ENCODE results near the gene AHR.
"Not testable (repeated sequence)": the region's sequence is repeated elsewhere in the genome, so short reads cannot be mapped to it uniquely, and the experiment has no call there.

AHR gene

DNA sequence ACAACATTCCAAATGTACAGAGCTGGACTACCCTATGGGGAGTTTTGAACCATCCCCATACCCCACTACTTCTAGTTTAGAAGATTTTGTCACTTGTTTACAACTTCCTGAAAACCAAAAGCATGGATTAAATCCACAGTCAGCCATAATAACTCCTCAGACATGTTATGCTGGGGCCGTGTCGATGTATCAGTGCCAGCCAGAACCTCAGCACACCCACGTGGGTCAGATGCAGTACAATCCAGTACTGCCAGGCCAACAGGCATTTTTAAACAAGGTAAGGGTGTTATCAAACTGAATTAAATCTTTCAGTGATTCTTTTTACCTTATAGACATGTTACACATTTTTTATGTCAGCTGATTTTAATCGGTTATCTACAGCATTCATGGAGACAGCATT is 41.5 kb downstream of the AHR start:
- DNase-seq (ENCODE audit: low read depth), result no peak

DNA sequence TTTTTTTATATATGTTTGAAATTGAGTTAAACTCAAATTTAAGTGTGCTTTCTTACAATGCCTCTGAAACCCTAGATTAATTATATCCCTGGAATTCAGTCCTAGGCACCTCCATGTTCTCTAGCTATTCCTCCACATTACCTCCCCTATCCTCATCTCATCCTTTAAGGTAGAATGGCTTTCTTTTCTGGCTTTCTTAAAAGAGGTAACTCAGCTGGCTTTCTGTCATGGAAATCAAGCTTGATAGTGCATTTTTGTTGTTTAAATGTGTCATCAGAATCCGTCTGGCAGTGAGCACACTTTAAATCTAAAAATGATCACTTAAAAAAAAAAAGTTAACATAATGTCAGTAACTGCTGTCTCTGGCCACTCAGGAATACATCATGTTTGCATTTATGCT is 42.2 kb downstream of the AHR start:
- no peak for DNase-seq (ENCODE audit: low read depth)

DNA sequence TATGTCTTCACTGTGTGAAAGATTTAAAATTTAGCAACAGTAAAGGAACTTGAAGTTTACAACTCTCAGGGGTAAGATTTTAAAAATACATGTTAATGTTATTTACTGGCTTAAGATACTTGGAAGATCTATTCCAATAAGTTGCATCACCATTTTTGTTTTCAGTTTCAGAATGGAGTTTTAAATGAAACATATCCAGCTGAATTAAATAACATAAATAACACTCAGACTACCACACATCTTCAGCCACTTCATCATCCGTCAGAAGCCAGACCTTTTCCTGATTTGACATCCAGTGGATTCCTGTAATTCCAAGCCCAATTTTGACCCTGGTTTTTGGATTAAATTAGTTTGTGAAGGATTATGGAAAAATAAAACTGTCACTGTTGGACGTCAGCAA is 44.3 kb downstream of the AHR start:
- no peak for DNase-seq (ENCODE audit: low read depth)

DNA sequence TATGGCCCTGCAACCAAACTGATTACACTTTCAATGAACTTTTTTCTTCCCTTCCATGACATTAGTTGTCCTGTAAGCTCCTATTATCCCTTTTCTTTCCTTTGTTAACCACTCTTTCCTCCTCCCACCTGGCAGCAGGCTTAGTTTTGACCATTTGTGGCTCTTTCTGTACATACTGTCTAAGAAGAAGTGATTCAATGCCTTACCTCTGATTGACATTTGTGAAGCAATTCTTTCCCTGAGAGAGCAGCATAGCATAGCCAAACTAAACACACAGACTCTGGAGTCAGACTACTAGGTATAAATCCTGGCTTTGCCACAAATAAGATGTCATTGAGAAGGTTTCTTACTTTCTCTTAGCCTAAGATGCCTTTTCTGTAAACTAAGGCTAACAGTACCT is 48.9 kb downstream of the AHR start:
- no peak for DNase-seq (ENCODE audit: low read depth)

DNA sequence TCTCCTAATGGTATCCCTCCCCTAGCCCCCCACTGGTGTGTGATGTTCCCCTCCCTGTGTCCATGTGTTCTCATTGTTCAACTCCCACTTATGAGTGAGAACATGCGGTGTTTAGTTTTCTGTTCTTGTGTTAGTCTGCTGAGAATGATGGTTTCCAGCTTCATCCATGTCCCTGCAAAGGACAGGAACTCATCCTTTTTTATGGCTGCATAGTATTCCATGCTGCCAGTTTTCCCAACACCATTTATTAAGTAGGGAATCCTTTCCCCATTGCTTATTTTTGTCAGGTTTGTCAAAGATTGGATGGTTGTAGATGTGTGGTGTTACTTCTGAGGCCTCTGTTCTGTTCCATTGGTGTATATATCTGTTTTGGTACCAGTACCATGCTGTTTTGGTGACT is 50.5 kb downstream of the AHR start:
- DNase-seq (ENCODE audit: low read depth), result not testable (repeated sequence)

DNA sequence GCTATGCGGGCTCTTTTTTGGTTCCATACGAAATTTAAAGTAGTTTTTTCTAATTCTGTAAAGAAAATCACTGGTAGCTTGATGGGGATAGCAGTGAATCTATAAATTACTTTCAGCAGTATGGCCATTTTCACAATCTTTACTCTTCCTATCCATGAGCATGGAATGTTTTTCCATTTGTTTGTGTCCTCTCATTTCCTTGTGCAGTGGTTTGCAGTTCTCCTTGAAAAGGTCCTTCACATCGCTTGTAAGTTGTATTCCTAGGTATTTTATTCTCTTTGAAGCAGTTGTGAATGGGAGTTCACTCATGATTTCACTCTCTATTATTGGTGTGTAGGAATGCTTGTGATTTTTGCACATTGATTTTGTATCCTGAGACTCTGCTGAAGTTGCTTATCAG is 51.9 kb downstream of the AHR start:
- DNase-seq (ENCODE audit: low read depth), result not testable (repeated sequence)

DNA sequence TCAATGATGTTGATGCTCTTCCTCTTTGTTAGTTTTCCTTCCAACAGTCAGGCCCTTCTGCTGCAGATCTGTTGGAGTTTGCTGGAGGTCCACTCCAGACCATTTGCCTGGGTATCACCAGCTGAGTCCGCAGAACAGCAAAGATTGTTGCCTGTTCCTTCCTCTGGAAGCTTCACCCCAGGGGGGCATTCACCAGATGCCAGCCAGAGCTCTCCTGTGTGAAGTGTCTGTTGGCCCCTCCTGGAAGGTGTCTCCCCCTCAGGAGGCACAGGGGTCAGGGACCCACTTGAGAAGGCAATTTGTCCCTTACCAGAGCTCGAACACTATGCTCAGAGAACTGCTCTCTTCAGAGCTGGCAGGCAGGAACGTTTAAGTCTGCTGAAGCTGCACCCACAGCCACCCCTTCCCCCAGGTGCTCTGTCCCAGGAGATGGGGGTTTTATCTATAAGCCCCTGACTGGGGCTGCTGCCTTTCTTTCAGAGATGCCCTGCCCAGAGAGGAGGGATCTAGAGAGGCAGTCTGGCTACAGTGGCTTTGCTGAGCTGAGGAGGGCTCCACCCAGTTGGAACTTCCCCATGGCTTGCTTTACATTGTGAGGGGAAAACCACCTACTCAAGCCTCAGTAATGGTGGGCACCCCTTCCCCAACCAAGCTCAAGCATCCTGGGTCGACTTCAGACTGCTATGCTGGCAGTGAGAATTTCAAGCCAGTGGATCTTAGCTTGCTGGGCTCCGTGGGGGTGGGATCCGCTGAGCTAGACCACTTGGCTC is 55.4 kb downstream of the AHR start:
- not testable (repeated sequence) for DNase-seq (ENCODE audit: low read depth)

DNA sequence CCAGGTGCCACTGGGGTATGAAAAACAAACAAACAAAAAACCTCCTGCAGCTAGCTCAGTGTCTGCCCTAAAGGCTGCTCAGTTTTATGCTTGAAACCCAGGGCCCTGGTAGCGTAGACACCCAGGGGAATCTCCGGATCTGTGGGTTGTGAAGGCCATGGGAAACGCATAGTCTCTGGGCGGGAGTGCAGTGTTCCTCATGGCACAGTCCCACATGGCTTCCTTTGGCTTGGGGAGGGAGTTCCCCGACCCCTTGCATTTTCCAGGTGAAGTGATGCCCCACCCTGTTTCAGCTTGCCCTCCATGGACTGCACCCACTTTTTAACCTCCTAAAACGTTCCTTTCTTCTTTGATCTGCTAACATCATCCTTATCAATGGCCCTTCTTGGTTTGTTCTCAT is 56.0 kb downstream of the AHR start:
- no peak for DNase-seq (ENCODE audit: low read depth)

DNA sequence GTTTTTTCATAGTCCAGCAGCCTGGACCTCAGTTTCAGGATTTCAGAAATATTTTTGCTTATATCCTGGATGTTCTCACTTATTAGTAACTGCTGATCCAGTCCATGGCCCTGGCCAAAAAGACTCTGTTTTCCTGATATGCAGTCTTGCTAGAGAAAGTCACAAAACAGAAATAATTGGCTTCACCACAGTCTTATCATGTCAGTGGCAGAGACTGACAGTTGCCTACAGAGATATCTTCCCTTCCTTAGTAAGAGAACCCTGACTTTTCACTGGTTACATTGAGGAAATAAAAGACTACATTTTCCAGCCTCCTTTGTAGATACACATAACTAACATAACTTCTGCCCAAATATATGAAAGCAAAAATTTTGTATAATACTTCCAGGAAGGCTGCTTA is 56.6 kb downstream of the AHR start:
- no peak for DNase-seq (ENCODE audit: low read depth)

DNA sequence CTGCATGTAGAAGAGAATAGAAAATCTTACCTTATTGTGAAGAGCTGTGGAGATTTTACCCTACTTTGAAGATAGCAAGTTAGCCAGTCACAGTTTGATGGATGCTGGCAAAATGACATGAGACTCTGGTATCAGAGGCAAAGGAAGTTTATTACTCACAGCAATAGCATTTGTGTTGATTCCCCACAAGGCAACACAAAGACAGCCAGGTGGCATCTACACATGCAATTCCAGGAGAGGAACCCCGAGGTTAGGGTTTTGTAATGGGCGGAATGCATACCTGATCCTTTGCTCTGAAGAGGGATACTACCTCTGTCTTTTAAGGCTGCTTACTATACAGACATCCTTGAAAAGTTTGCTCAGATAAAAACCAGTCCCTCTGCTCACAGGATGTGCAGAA is 59.5 kb downstream of the AHR start:
- no peak for DNase-seq (ENCODE audit: low read depth)

DNA sequence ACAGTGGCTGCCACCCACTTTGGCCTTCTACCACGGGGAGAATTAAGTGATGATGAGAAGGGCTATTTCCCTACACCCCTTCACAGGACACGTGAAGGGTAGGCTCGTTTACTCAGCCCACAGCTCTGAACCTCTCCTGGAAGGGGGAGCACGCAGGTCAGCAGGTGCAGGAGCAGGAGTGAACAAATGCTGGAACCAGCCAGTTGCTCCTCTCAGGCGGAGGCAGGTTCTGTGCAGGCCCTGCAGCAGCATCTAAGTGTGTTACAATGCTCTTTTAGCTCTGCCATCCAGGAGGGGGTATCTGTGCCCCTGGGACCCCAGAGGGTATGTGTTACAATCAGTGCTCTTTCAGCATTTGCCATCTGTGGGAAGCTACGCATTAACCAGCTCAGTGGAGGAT is 61.2 kb downstream of the AHR start:
- no peak for DNase-seq (ENCODE audit: low read depth)

DNA sequence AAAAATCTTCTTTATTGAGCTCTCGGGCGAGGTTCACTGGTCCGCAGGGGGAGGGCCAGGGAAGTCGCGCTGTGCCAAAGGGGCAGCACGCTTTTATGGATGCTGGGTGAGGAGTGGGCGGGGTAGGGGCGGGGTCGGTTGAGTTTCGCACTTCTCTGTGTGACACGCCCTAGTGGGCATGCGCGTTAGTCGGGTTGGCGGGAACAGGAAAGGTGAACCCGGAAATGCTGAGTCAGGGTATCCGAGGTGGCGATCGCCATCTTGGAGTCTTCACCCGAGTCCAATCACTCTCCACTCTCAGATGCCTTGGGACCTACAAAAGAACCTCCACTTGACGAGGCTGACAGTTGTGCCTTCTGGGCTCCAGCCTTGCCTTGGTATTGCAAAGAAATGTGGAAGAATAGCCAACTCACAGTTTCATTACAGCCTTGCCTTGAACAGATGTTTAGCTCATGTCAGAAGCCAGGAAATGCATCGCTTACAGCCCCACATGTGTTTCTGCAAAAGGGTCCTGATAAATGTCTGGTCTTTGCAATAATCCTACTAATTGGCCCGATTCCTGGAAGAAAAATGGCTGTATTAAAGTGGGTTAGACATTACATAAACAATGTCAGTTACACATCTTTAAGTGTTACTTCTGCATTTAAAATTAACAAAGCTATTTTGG is 64.1 kb downstream of the AHR start:
- no peak for DNase-seq (ENCODE audit: low read depth)

DNA sequence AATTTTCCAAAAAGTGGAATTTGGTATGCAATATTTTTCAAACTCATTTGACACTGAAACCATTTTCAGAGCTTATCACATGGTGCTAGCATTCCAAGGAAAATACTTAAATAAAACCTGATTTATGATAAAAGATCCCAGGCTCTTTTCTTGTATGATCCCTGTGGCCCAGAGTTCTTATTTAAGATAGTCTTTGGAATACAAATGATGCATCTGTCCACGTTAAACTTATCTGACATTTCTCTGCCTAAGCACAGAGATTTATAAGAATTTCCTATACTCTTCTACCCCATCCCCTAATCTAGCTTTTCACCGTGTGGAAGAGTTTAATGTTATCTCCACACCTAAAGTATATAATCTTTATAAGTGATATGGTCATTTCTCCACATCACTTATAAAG is 66.2 kb downstream of the AHR start:
- DNase-seq (ENCODE audit: low read depth), result no peak

DNA sequence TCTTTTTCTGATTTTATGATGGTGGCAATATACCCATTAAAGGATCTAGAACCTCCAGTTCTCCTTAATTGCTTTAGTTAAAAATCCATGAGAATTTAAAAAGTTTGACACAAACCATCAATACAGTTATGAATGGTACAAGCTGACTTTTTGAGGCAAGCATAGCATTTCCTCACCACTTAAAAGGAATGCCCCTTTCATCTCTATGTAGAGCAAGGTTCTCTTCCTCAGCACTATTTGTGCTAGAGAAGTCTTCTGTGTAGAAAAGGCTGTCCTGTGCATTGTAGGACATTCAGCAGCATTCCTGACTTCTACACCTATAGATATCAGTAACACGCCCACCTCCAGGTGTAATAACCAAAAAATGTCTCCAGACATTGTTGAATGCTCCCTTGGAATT is 67.3 kb downstream of the AHR start:
- no peak for DNase-seq (ENCODE audit: low read depth)

DNA sequence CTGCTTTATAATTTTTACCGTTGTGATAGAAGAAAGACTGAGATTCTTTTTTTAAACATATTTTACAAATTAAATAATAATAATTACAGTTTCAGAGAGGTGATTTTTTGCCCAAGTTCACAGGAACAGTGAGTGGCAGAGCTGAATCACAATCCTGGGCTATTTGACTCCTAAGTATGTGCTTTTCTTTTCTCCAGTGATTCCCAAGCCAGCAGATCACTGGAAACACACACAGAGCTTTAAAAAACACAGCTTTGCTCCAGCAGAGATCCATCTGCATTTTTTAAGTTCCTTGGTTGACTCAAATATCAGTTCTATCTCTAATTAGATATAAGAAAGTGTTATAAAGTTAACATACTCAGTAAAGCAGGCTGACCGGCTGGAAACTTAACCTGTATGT is 69.0 kb downstream of the AHR start:
- no peak for DNase-seq (ENCODE audit: low read depth)

DNA sequence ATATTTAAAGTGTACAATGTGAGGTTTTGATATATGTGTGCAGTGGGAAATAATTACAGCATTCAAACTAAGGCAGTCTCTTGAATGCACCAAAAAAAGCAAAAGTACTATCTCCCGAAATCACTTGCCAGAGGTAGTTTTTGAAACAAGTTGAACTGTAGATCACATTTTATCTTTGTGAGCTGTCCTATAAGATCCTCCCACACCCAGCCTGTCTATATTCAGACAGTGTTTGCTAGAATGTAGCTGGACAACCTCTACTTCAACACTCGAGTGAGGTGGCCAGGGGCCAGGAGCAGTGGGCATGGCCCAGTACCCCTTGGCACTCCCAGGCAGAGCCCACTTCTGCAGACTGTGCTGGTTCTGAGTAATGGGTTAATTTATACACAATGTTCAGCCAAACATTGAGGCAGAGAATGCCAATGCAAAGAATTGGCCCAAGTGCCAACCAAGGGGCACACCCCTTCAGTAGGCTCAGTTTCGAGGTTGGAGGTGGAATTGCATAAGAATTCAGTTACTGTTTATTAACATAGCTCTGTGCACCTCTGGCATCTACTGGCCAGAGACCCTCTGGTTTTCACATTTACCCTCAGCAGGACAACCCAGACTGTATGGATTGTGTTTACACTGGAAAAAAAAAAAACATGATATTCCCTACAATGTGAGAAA is 70.5 kb downstream of the AHR start:
- no peak for DNase-seq (ENCODE audit: low read depth)

DNA sequence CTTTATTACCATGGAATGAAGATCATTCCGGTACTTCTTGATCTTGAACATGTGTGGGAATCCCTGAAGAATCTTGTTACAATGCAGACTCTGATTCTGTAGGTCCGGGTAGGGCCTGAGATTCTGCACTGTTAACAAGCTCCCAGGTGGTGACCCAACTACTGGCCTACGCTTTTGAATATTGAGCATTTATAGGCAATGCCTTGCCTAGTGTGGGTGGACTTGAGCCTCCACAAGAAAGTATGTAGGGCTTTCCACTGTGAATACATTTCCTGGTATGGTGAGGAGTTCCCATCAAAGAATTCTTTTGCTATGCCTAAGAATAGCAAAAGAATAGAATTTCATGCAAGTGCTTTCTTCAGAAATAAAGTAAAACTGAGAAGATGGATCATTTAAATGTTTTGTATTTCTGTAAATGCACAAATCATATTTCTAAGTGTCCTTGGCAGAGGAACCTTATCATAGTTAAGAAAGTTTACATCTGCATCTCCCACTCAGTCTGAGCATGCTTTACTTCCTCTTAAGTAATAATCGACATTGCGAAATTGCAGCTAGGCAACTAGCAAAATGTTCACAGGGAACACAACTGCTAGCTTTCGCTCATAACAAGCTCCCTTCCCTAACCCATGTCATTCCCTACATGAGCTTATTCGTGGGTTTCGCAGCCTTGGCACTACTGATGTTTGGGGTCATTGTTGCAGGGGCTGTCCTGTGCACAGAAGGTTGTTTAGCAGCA is 71.4 kb downstream of the AHR start:
- DNase-seq (ENCODE audit: low read depth), result peak; percentile 81

DNA sequence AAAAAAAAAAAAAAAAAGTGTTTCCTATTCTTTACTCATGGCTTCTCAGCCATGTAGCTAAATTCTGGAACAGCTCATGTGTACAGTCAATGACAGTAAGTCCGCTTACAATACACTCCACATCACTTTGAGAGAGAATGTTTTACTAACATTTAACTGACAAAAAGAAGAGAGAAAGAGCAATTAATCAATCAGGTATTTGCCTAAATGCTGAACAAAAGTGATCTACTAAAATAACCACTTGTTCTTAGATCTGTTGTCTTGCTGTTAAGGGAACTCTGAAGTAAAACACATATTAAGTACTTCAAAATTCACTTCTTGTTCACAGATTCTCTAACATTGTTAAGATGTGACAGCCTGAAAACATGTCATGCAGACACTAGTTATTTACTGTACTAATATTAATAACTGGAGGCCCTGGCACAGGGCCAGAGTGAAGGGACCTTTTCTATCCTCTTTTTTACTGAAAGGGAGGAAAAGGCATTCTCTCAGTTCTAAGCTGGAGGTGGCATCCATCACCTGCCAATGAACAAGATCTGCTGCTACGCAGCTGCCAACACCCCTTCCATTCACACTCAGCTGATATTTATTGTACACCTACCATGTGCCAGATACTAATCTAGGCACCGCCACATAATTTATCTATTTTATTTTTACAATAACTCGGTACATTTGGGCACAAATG is 72.6 kb downstream of the AHR start:
- DNase-seq (ENCODE audit: low read depth), result no peak

DNA sequence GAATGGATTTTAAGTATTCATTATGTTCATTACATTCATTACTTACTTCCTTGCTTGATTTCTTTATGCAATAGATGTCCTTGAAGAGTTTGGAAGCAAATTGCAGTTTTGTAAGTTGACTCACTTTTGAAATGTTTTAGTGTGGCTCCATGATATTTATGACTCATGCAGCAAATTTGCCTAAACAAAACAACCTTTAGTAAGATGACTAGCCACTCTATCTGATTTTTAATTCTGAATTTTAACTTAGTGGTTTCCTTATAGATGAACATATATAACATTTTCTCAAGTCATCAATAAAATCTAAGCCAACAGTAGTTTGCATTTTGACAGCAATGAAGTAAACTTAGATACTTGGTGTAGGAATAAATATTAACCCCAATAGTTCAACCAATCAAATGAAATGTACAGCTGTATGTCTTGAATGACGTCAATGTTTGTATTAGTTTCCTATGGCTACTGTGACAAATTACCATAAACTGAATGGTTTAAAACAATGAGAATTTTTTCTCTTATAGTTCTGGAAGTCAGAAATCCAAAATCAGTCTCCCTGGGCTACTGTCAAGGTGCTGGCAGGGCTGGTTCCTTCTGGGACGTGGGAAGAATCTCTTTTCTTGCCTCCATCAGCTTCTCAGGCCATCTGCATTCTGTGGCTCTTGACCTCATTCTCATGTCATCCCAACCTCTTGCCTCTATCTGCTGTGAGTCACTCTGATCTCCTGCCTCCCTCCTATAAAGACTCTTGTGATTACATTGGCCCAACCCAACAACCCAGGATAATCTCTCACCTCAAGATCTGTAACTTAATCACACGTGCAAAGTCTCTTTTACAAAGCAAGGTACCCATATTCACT is 73.4 kb downstream of the AHR start:
- peak; percentile 93 for DNase-seq (ENCODE audit: low read depth)

DNA sequence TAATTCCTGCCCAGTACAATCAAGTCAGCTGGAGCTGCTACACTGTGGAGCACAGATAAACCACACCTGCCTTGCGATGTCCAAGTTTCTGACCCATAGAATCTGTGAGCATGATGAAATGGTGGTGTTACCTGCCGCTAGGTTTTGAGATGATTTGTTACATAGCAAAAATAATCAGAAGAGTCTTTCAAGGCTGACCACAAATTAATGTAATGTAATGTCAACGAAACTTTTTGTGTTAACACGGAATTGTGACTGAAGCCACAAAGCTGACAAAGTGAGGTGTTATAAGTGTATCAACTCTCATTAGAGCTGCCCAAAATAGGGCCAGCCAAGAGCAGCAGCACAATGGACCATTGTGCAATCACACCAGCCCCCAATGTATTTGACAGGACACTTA is 75.7 kb downstream of the AHR start:
- DNase-seq (ENCODE audit: low read depth), result no peak

DNA sequence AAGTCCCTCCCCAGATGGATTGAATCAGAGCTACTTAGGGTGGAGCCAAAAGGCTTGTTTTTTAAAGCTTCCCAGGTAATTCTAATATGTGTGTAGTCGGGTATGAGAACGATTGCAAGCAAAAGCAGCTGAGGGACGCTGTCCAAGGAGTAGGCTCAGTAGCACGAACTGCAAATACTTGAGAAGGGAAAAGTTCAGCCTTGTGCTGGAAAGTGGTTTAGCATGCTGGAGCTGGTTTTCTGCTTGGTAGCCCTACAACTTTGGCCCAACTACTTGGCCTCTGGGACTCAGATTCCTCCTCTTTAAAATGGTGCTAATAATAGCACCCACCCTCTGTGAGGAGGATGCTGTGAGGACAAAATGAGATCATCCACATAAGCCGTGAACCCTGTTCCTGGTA is 76.2 kb downstream of the AHR start:
- no peak for DNase-seq (ENCODE audit: low read depth)
